ENCODE data around the gene PKNOX2. TPM values are rescaled to one million over a fixed set of nuclear protein-coding genes. Genes with fewer than 3 reads are reported as not detected.

PKNOX2 gene
- total RNA-seq, 1 experiment from 2014 or later: 15.3 TPM

Other genes with a start within 250 kb of the PKNOX2 start
- not detected in 2 replicates for gene HEPN1, start 245.5 kb upstream of the PKNOX2 start, total RNA-seq (2014; rRNA removed; shearing (Covaris generic); ENCODE audit: low replicate concordance)
- not detected in 2 replicates for gene HEPACAM, start 228.7 kb upstream of the PKNOX2 start, total RNA-seq (2014; rRNA removed; shearing (Covaris generic); ENCODE audit: low replicate concordance)
- gene CCDC15, start 210.5 kb upstream of the PKNOX2 start, total RNA-seq (2014; rRNA removed; shearing (Covaris generic); ENCODE audit: low replicate concordance): 1.5 and 3.9 TPM in 2 replicates
- gene SLC37A2, start 101.4 kb upstream of the PKNOX2 start, total RNA-seq (2014; rRNA removed; shearing (Covaris generic); ENCODE audit: low replicate concordance): 0.07 and 0.79 TPM in 2 replicates
- 27.7 and 31.6 TPM in 2 replicates for gene TMEM218, start 53.1 kb upstream of the PKNOX2 start, total RNA-seq (2014; rRNA removed; shearing (Covaris generic); ENCODE audit: low replicate concordance)